Measurements from ENCODE around the gene PLXNA4.

DNA sequence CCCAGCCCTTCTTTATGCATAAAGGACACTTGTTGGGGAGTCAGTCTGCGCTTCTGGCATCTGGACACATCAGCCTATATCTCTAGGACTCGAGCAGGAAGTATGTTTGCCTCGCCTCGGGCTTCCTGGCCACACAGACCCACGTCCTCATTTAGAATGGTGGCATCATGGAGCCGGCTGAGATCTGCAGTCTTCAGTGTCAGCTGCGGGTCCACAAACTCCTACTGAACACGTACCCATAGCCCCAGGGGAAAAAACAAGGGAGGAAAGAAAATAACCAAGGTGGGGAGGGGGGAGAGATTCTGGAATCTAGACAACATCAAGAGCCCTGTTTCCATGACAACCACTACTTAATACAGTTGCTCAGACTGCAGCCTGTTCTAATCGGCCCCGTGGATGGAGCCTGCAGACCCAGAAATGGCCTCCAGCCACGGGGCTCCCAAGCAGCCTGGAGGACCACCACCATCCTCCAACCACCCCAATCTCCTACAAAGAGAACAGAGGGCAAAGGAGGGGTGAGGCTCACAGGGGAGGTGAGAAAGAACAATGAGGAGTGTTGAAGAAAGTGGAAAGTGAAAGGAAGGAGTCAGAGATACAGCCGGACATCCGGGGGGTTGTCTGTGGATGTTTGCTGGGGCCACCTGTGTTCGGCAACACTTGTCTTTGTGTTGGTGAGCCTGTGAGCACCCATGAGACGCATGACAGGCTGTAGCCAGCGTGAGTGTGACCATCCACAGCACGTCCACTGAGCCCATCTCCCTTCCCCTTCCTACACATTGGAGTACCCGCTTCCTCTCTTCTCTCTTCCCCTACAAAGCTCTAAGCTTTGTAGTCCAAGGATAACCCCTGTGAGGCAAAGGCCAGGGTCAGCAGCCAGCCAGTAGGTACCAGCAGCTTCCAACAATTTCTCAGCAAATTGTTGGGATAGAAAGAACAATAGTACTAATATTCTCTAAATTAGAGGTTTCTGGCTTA, 141.0 kb downstream of the PLXNA4 start:
- TF ChIP-seq MAX (IDR thresholded peaks at IDR 0.05), result no peak
- TF ChIP-seq, protein P1, sequence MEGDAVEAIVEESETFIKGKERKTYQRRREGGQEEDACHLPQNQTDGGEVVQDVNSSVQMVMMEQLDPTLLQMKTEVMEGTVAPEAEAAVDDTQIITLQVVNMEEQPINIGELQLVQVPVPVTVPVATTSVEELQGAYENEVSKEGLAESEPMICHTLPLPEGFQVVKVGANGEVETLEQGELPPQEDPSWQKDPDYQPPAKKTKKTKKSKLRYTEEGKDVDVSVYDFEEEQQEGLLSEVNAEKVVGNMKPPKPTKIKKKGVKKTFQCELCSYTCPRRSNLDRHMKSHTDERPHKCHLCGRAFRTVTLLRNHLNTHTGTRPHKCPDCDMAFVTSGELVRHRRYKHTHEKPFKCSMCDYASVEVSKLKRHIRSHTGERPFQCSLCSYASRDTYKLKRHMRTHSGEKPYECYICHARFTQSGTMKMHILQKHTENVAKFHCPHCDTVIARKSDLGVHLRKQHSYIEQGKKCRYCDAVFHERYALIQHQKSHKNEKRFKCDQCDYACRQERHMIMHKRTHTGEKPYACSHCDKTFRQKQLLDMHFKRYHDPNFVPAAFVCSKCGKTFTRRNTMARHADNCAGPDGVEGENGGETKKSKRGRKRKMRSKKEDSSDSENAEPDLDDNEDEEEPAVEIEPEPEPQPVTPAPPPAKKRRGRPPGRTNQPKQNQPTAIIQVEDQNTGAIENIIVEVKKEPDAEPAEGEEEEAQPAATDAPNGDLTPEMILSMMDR (IDR thresholded peaks at IDR 0.05; ENCODE audit: low read depth, low read length, missing input control), result no peak
- TF ChIP-seq EGR1 (IDR thresholded peaks at IDR 0.05; ENCODE audit: low read depth in 2 of 2), result no peak
- TF ChIP-seq REST (IDR thresholded peaks at IDR 0.05), result no peak
- no peak for TF ChIP-seq TAF1 (conservative IDR thresholded peaks at IDR 0.05)
- TF ChIP-seq GABPA (IDR thresholded peaks at IDR 0.05 in 1 of 2, conservative IDR thresholded peaks at IDR 0.05 in 1 of 2), result no peak
- no peak for TF ChIP-seq YY1 (IDR thresholded peaks at IDR 0.05)
- TF ChIP-seq RAD21 (IDR thresholded peaks at IDR 0.05), result no peak
- TF ChIP-seq FOXA1 (IDR thresholded peaks at IDR 0.05), result no peak
- TF ChIP-seq JUND (IDR thresholded peaks at IDR 0.05), result no peak
- no peak for TF ChIP-seq ZBTB33 (IDR thresholded peaks at IDR 0.05)
